Progenitor cell of endocrine pancreas (in vitro differentiated cells): ENCODE results near the gene BCL3. TPM values are rescaled to one million over a fixed set of nuclear protein-coding genes. Genes with fewer than 3 reads are reported as not detected.
A peak's percentile ranks its signal among the peaks of the same experiment; 100 is the strongest.
"Not testable (repeated sequence)": the region's sequence is repeated elsewhere in the genome, so short reads cannot be mapped to it uniquely, and the experiment has no call there.

ENCODE experiments used
- DNase-seq: peaks from one replicate; pipeline ENCODE4 v3.0.0; 2021; ENCODE audit warnings: low spot score; ENCODE audit not compliant: unreplicated experiment
- H3K27ac Mint-ChIP-seq: 2 replicates; pipeline ENCODE4 v1.8.0; 2021; ENCODE audit warnings: mild to moderate bottlenecking, moderate library complexity, mixed read lengths
- H3K27me3 Mint-ChIP-seq: 2 replicates; pipeline ENCODE4 v1.8.0; 2021; ENCODE audit warnings: mixed read lengths
- H3K36me3 Mint-ChIP-seq: 2 replicates; pipeline ENCODE4 v1.8.0; 2022; ENCODE audit warnings: mixed read lengths; ENCODE audit not compliant: insufficient read depth
- H3K4me1 Mint-ChIP-seq: 2 replicates; pipeline ENCODE4 v1.8.0; 2021; ENCODE audit warnings: low read depth, mixed read lengths
- H3K4me3 Mint-ChIP-seq: 2 replicates; pipeline ENCODE4 v1.8.0; 2021; ENCODE audit warnings: low read depth, mild to moderate bottlenecking, moderate library complexity, mixed read lengths
- H3K9me3 Mint-ChIP-seq: 2 replicates; pipeline ENCODE4 v1.8.0; 2021; ENCODE audit warnings: low read depth, mixed read lengths
- CTCF ChIP-seq: fragments of 200-600 bp; sonication (generic); IDR thresholded peaks from one replicate; pipeline ENCODE4 v1.5.0; 2021; ENCODE audit warnings: antibody characterized with exemption, mild to moderate bottlenecking; ENCODE audit not compliant: unreplicated experiment
- total RNA-seq: library from RNA; stranded (reverse); gene quantifications from 2 replicates; pipeline ENCODE4 v1.2.1, GENCODE V29; 2021

Gene BCL3
- total RNA-seq, 1 donor from 2014 or later, result 3.8 TPM

- no peaks in the 10 kb centered on the region for H3K27me3 Mint-ChIP-seq
- H3K36me3 Mint-ChIP-seq, result no peaks in the 10 kb centered on the region
Observed at GRCh38 chr19:44708940-44709339, 39.6 kb upstream of the BCL3 start.

GRCh38 chr19:44709434-44710266 is 38.9 kb upstream of the BCL3 start:
- peak overlapping the region; percentile 20 for H3K27ac Mint-ChIP-seq
- DNase-seq, H3K9me3 Mint-ChIP-seq, H3K27me3 Mint-ChIP-seq, H3K36me3 Mint-ChIP-seq, H3K4me1 Mint-ChIP-seq, H3K4me3 Mint-ChIP-seq: not testable (repeated sequence)

More at GRCh38 chr19:44708940-44709339, 39.6 kb upstream of the BCL3 start:
- DNase-seq, result no peak
- Mint-ChIP-seq H3K27ac (no peak overlapping the region), H3K4me1 (no peaks in the 10 kb centered on the region), H3K9me3 (no peaks in the 10 kb centered on the region), H3K4me3 (no peak overlapping the region)
- no peak for TF ChIP-seq CTCF

- no peak for TF ChIP-seq CTCF
- H3K4me1 Mint-ChIP-seq, result no peaks in the 10 kb centered on the region
- H3K27me3 Mint-ChIP-seq, result no peaks in the 10 kb centered on the region
- DNase-seq, result no peak
- no peaks in the 10 kb centered on the region for H3K9me3 Mint-ChIP-seq
- no peaks in the 10 kb centered on the region for H3K36me3 Mint-ChIP-seq
- H3K4me3 Mint-ChIP-seq, result no peak overlapping the region
- H3K27ac Mint-ChIP-seq, result no peak overlapping the region
Observed at GRCh38 chr19:44710483-44710882, 38.0 kb upstream of the BCL3 start.

DNA sequence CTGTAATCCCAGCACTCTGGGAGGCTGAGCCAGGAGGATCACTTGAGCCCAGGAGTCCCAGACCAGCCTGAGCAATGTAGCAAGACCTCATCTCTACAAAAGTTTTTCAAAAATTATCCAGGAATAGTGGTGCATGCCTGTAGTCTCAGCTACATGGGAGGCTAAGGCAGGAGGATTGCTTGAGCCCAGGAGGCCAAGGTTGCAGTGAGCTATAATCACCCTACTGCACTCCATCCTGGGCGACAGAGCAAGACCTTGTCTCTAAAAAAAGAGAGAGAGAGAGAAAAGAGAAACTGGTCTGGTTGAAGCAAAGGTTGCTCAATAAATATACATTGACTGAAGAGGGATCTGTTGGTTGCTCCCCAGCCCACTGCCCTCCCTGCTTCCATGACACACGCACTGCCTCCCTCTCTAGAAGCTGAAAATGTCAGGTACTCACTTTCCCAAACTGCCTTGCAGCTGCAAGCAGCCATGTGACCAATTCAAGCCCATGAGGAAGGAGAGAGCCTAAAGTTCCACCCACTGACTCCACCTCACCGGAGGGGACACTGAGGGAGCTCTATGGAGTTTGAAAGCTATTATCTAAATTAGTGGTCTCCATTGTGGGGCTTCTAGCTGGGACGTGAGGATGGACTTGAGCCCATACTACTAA is 35.5 kb upstream of the BCL3 start:
- peaks cover under 1% of the 10 kb centered on the region for H3K4me1 Mint-ChIP-seq
- no peaks in the 10 kb centered on the region for H3K27me3 Mint-ChIP-seq
- no peaks in the 10 kb centered on the region for H3K36me3 Mint-ChIP-seq
- H3K27ac Mint-ChIP-seq, result no peak overlapping the region
- H3K9me3 Mint-ChIP-seq, result no peaks in the 10 kb centered on the region
- no peak overlapping the region for H3K4me3 Mint-ChIP-seq
- DNase-seq, result no peak
- TF ChIP-seq CTCF, result no peak

DNA sequence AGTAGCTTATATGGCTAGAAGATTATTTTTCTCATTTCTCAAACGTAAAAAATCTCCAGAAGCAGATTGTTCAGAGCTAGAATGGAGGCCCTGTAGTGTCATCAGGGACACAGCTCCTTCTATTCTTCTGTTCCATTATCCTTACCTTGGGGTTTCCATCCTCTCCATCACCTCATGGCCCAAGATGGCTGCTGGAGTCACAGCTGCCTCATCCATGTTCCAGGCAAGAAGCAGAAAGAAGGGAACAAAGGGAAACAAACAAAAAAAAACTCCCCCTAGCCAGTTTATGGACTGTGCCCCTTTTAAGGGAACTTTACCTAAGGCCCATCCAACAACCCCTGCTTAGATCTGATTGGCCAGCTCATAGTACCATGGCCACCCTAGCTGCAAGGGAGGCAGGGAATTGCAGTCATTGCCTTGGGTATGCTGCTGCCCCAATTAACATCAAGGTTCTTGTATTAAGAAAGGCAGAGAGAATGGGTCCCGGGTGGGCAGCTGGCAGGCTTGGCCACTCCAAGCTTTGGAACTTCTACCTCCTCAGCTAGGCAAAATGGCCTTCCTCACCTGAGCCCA is 33.8 kb upstream of the BCL3 start:
- Mint-ChIP-seq H3K9me3 (no peaks in the 10 kb centered on the region), H3K36me3 (no peaks in the 10 kb centered on the region), H3K27ac (no peak overlapping the region), H3K27me3 (no peaks in the 10 kb centered on the region), H3K4me3 (no peak overlapping the region), H3K4me1 (peaks cover 5% of the 10 kb centered on the region)
- no peak for DNase-seq
- TF ChIP-seq CTCF, result no peak
